ENCODE results near the gene ACTG1.

- no peak for TF ChIP-seq CTCF (IDR thresholded peaks at IDR 0.05)
- no peak for TF ChIP-seq EZH2phosphoT487 (IDR thresholded peaks at IDR 0.05)
- no peak for TF ChIP-seq EZH2 (IDR thresholded peaks at IDR 0.05)
Measured at GRCh38 chr17:81557276-81558114, 44.9 kb upstream of the ACTG1 start.
